Neural cell (in vitro differentiated cells): ENCODE measurements around the gene SLC6A4.

ENCODE experiments used
- EZH2 ChIP-seq: fragments of 200-600, 300-800 bp; shearing (Covaris generic), sonication (generic); IDR thresholded peaks from 2 replicates; pipeline ENCODE4 v1.6.1; 2014; ENCODE audit warnings: antibody characterized with exemption, low read length, borderline replicate concordance, mild to moderate bottlenecking; ENCODE audit not compliant: insufficient read depth, poor library complexity, severe bottlenecking
- MXI1 ChIP-seq: fragments of 450-650 bp; conservative IDR thresholded peaks from 2 replicates; pipeline ENCODE4 v1.6.1; 2014; ENCODE audit warnings: antibody characterized with exemption, mild to moderate bottlenecking; ENCODE audit not compliant: poor library complexity, severe bottlenecking
- TF ChIP-seq, protein P1 (sequence below): fragments of 450-650 bp; IDR thresholded peaks from 2 replicates; pipeline ENCODE4 v1.5.1; 2014; ENCODE audit warnings: antibody characterized with exemption, mild to moderate bottlenecking, moderate library complexity; ENCODE audit not compliant: poor library complexity, severe bottlenecking

DNA sequence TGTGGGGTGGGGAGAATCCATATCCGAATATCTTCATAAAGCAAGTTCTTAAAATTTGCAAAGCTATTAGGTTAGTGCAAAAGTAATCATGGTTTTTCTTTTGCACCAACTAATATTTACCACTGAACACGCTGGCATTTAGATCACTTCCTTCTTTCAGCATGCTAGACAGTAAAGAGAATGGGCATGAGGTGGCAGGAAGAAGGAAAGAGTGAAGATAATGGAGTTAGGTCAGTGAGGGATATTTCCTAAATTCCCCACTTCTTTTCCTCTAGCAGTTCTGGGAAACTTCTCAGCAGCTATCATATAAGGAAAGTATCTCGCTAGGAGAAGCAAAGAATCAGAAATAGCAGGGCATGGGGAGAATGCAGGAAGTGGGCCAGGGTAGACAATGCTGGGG is 39.0 kb downstream of the SLC6A4 start:
- TF ChIP-seq EZH2 (no peak), MXI1 (no peak)
- TF ChIP-seq, protein P1, sequence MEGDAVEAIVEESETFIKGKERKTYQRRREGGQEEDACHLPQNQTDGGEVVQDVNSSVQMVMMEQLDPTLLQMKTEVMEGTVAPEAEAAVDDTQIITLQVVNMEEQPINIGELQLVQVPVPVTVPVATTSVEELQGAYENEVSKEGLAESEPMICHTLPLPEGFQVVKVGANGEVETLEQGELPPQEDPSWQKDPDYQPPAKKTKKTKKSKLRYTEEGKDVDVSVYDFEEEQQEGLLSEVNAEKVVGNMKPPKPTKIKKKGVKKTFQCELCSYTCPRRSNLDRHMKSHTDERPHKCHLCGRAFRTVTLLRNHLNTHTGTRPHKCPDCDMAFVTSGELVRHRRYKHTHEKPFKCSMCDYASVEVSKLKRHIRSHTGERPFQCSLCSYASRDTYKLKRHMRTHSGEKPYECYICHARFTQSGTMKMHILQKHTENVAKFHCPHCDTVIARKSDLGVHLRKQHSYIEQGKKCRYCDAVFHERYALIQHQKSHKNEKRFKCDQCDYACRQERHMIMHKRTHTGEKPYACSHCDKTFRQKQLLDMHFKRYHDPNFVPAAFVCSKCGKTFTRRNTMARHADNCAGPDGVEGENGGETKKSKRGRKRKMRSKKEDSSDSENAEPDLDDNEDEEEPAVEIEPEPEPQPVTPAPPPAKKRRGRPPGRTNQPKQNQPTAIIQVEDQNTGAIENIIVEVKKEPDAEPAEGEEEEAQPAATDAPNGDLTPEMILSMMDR, result no peak
